Activated T-cell treated with anti-CD3 and anti-CD28 coated beads for 1 hour (primary cell): ENCODE data around the gene ETV4.

Source experiments
- DNase-seq: peaks from one replicate; pipeline ENCODE4 v3.0.0-alpha.2; 2020; ENCODE audit warnings: low read depth

Gene ETV4

GRCh38 chr17:43543771-43544575 lies 2.2 kb downstream of the ETV4 start:
- DNase-seq = no peak

- DNase-seq = no peak
Measured at GRCh38 chr17:43543300-43543699, 2.8 kb downstream of the ETV4 start.

GRCh38 chr17:43542859-43543258 lies 3.3 kb downstream of the ETV4 start:
- no peak for DNase-seq

GRCh38 chr17:43540821-43541674 lies 5.1 kb downstream of the ETV4 start:
- no peak for DNase-seq

- no peak for DNase-seq
Measured at GRCh38 chr17:43536236-43536992, 9.7 kb downstream of the ETV4 start.

- DNase-seq = no peak
Measured at GRCh38 chr17:43534909-43535308, 11.2 kb downstream of the ETV4 start.

- no peak for DNase-seq
Measured at GRCh38 chr17:43533699-43534098, 12.4 kb downstream of the ETV4 start.

GRCh38 chr17:43532581-43532980 lies 13.6 kb downstream of the ETV4 start:
- no peak for DNase-seq

- no peak for DNase-seq
Measured at GRCh38 chr17:43531955-43532354, 14.2 kb downstream of the ETV4 start.

GRCh38 chr17:43531082-43531378 lies 15.1 kb downstream of the ETV4 start:
- no peak for DNase-seq

- DNase-seq = no peak
Measured at GRCh38 chr17:43530288-43531081, 15.7 kb downstream of the ETV4 start.

GRCh38 chr17:43529947-43530287 lies 16.2 kb downstream of the ETV4 start:
- no peak for DNase-seq

GRCh38 chr17:43528988-43529814 lies 16.9 kb downstream of the ETV4 start:
- DNase-seq = no peak

GRCh38 chr17:43528319-43528987 lies 17.7 kb downstream of the ETV4 start:
- no peak for DNase-seq

GRCh38 chr17:43526886-43527648 lies 19.1 kb downstream of the ETV4 start:
- DNase-seq = no peak

GRCh38 chr17:43524945-43525575 lies 21.1 kb downstream of the ETV4 start:
- DNase-seq = no peak

GRCh38 chr17:43521389-43521788 lies 24.8 kb downstream of the ETV4 start:
- DNase-seq = no peak

- DNase-seq = no peak
Measured at GRCh38 chr17:43517615-43518386, 28.3 kb downstream of the ETV4 start.
